Esophagus muscularis mucosa (tissue), 4 donors: ENCODE data around the gene CNTNAP2. TPM values are rescaled to one million over a fixed set of nuclear protein-coding genes. Genes with fewer than 3 reads are reported as not detected.

ENCODE experiments used
- DNase-seq: peaks from one replicate; pipeline ENCODE4 v3.0.0-alpha.2; 2017; ENCODE audit errors: extremely low spot score
- H3K27ac ChIP-seq, 4 donors: fragments of 200-600 bp; sonication (generic); replicated peaks in 1 of 4; 1 replicate in 3 of 4; 2 replicates in 1 of 4; pipeline ENCODE4 v1.5.1; 2016 to 2019; ENCODE audit warnings: mild to moderate bottlenecking in 1 of 4
- H3K27me3 ChIP-seq, 4 donors: fragments of 200-600 bp; sonication (generic); one replicate each; pipeline versions ENCODE4 v1.5.1 to v1.6.0; 2016 to 2019
- H3K36me3 ChIP-seq, 4 donors: fragments of 200-600 bp; sonication (generic); one replicate each; pipeline ENCODE4 v1.5.1; 2016 to 2019
- H3K4me1 ChIP-seq, 4 donors: fragments of 200-600 bp; sonication (generic); one replicate each; pipeline ENCODE4 v1.5.1; 2016 to 2019
- H3K4me3 ChIP-seq, 4 donors: fragments of 200-600 bp; sonication (generic); 1 replicate in 2 of 4; 2 replicates in 2 of 4; pipeline ENCODE4 v1.5.1; 2016 to 2019; ENCODE audit warnings: mild to moderate bottlenecking in 4 of 4, moderate library complexity in 1 of 4
- H3K9me3 ChIP-seq, 4 donors: fragments of 200-600 bp; sonication (generic); 1 replicate in 3 of 4; 2 replicates in 1 of 4; pipeline ENCODE4 v1.5.1; 2016 to 2019
- EP300 ChIP-seq: sonication (generic); formaldehyde crosslinking; IDR thresholded peaks from one replicate; pipeline ENCODE4 v1.6.1; 2017; ENCODE audit warnings: antibody characterized with exemption
- POLR2A ChIP-seq: fragments of 450-650 bp; IDR thresholded peaks from one replicate; pipeline ENCODE4 v1.6.1; 2017; ENCODE audit warnings: antibody characterized with exemption, moderate library complexity, mild to moderate bottlenecking, low read depth
- POLR2AphosphoS5 ChIP-seq, 2 donors: sonication (generic); formaldehyde crosslinking; IDR thresholded peaks; one replicate each; pipeline ENCODE4 v1.6.1; 2017; ENCODE audit warnings: antibody characterized with exemption in 2 of 2
- WGBS: methylation state at CpG from one replicate; pipeline ENCODE4 v1.1.5; 2018; 5-methylcytosine and 5-hydroxymethylcytosine counted together
- intact Hi-C: fragments of 100-400 bp; cut with DNase I; formaldehyde crosslinking; loops from one replicate; pipeline ENCODE4 v1.15.1; 2023
- total RNA-seq, 4 donors: library from RNA; depleted of rRNA; stranded (reverse); fragments of >200 nt; gene quantifications; one replicate each; pipeline versions ENCODE4 v1.1.0 to v1.2.1, GENCODE V29; 2016
- TF ChIP-seq, protein P1 (sequence below), 3 experiments: fragments of 200-600 bp in 2 of 3; fragments of 450-650 bp in 1 of 3; sonication (generic) in 2 of 3; IDR thresholded peaks; one replicate each; pipeline ENCODE4 v1.5.1; 2017 to 2019; ENCODE audit warnings: antibody characterized with exemption in 3 of 3, mild to moderate bottlenecking in 2 of 3, moderate library complexity in 1 of 3

The CNTNAP2 gene
- total RNA-seq, 4 donors from 2014 or later: 1.2 to 2.9 (median 1.9) TPM

DNA sequence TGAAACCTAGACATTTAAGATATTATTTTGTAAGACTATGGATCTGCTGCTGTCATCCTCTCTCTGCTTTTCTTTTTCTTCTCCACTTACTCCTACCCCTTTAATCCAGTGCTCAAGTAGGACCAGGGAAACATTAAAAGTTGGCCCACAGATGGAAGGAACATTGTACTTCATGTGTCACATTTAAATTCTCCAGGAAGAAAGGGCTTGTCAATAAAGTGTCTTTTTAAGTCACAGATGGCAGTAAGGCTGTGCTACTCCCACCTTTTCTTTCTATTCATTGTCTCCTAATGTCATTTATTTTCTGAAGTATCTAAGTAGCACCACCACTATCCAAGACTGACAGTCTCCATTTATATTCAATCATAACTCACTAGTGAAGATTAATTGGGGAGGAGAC lies 1736.2 kb downstream of the CNTNAP2 start:
- Histone ChIP-seq H3K27ac (no peak overlapping the region), H3K36me3 (no peaks in the 10 kb centered on the region), H3K9me3 (no peaks in the 10 kb centered on the region), H3K27me3 (no peaks in the 10 kb centered on the region), H3K4me3 (no peak overlapping the region), H3K4me1 (no peaks in the 10 kb centered on the region)
- intact Hi-C loops: no loop called here
- DNase-seq: no peak
- TF ChIP-seq, protein P1, sequence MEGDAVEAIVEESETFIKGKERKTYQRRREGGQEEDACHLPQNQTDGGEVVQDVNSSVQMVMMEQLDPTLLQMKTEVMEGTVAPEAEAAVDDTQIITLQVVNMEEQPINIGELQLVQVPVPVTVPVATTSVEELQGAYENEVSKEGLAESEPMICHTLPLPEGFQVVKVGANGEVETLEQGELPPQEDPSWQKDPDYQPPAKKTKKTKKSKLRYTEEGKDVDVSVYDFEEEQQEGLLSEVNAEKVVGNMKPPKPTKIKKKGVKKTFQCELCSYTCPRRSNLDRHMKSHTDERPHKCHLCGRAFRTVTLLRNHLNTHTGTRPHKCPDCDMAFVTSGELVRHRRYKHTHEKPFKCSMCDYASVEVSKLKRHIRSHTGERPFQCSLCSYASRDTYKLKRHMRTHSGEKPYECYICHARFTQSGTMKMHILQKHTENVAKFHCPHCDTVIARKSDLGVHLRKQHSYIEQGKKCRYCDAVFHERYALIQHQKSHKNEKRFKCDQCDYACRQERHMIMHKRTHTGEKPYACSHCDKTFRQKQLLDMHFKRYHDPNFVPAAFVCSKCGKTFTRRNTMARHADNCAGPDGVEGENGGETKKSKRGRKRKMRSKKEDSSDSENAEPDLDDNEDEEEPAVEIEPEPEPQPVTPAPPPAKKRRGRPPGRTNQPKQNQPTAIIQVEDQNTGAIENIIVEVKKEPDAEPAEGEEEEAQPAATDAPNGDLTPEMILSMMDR (IDR thresholded peaks at IDR 0.05): no peak

DNA sequence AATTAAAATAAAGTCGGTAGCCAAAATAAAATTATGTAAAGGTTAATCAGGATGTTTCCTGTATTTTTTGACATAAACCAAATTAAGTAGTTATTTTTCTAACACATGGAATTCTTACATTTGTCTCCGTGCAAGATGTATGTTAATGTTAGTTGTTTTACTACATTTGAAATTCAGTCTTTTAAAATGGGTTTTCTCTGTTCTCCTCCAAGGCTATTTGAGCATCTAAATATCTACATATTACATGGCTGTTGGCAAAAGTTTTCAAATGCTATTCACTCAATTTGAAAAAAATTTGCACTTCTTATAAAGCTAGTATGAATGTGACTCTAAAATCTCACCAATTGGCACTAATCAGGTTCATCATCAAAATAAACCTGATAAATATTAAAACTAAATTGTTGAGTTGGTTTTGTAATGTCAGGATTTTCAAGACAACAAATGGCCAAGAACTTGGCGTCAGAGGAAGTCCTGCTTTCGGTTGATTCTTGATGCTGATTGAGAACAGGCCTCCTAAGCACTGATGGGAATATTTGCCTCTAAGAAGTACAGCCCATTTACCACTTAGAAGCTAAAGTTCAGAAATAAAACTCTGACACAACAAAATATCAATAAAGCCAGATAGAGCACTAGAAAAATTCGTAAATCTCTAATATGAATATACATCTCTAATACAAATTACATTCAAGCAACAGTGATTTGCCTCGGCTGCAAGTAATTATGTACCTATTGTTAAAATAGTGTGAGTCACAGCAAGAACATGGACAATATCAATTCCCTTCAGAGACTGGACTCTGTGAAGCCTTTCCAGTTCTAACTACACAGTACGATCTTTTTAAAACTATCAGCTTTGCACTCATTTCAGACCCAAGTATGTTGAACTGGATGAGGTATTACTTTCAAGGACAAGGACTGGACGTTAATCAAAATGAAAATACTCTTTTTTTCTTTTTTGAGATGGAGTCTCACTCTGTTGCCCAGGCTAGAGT lies 1740.8 kb downstream of the CNTNAP2 start:
- H3K27ac ChIP-seq: no peak overlapping the region
- H3K9me3 ChIP-seq: no peaks in the 10 kb centered on the region
- no peaks in the 10 kb centered on the region for H3K27me3 ChIP-seq
- DNase-seq: no peak
- intact Hi-C loops: no loop called here
- no peaks in the 10 kb centered on the region for H3K36me3 ChIP-seq
- no peak overlapping the region for H3K4me3 ChIP-seq
- peaks cover 0 to 7% (median 3%) of the 10 kb centered on the region in 4 donors for H3K4me1 ChIP-seq
- TF ChIP-seq POLR2AphosphoS5 (IDR thresholded peaks at IDR 0.05): no peak
- TF ChIP-seq, protein P1 (IDR thresholded peaks at IDR 0.05): no peak
- TF ChIP-seq POLR2A: no peak
- TF ChIP-seq EP300: no peak
- 83% methylated on average over 8 of the region's 8 CpGs for WGBS

DNA sequence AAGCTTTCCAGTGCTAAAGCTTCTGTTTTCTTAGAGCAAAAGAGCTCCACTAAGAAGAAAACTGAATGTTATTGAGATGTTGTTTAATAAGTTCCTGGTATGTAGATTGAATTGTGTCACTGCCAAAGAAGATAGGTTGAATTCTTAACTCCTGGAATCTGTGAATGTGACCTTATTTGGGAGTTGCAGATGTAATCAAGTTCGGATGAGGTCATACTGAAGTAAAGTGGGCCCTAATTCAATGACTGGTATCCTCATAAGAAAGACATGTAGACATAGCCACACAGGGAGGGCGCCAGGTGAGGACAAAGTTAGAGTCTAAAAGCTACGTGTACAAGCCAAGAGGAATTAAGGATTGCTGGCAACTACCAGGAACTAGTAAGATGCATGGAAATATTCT lies 1741.8 kb downstream of the CNTNAP2 start:
- TF ChIP-seq POLR2A: no peak
- TF ChIP-seq, protein P1 (IDR thresholded peaks at IDR 0.05): no peak
- no peak for TF ChIP-seq EP300
- no peak for TF ChIP-seq POLR2AphosphoS5 (IDR thresholded peaks at IDR 0.05)
- Histone ChIP-seq H3K27me3 (no peaks in the 10 kb centered on the region), H3K9me3 (peaks cover 0 to 5% (median 0%) of the 10 kb centered on the region in 4 donors), H3K4me3 (no peak overlapping the region), H3K27ac (no peak overlapping the region), H3K36me3 (no peaks in the 10 kb centered on the region), H3K4me1 (peaks cover 0 to 7% (median 3%) of the 10 kb centered on the region in 4 donors)
- WGBS: 87% methylated on average over 3 of the region's 3 CpGs
- DNase-seq: no peak
- intact Hi-C loops: no loop called here

DNA sequence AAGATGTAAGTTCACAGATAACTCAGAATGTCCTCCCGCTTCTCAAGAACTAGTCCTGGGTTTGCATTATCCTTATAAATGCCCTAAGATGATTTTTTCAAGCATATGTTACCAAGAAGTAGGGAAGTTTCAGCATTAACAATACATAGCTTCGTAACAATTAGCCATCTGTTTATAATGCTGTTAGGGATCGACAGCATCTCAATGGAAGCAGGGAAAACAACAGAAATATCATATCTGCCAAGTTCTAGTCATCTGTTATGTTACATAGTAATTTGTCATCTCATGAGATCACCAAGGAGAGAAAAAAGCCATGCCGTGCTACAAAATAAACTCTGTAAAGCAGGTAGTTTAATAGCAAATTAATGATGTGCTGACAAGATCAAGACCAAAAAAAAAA lies 1742.4 kb downstream of the CNTNAP2 start:
- 52% methylated on average over 4 of the region's 4 CpGs for WGBS
- Histone ChIP-seq H3K36me3 (no peaks in the 10 kb centered on the region), H3K4me3 (no peak overlapping the region), H3K27me3 (no peaks in the 10 kb centered on the region), H3K4me1 (peaks cover 0 to 7% (median 3%) of the 10 kb centered on the region in 4 donors), H3K9me3 (peaks cover 0 to 5% (median 0%) of the 10 kb centered on the region in 4 donors), H3K27ac (no peak overlapping the region)
- intact Hi-C loops: no loop called here
- no peak for TF ChIP-seq POLR2A
- TF ChIP-seq, protein P1 (IDR thresholded peaks at IDR 0.05): no peak
- TF ChIP-seq EP300: no peak
- TF ChIP-seq POLR2AphosphoS5 (IDR thresholded peaks at IDR 0.05): no peak
- no peak for DNase-seq
